ENCODE measurements around the gene TNFRSF19. TPM values are rescaled to one million over a fixed set of nuclear protein-coding genes. Genes with fewer than 3 reads are reported as not detected.

TNFRSF19 gene
- total and polyA plus RNA-seq, 7 experiments from 2014 or later: 0.10 to 0.24 TPM; not detected in 5

DNA sequence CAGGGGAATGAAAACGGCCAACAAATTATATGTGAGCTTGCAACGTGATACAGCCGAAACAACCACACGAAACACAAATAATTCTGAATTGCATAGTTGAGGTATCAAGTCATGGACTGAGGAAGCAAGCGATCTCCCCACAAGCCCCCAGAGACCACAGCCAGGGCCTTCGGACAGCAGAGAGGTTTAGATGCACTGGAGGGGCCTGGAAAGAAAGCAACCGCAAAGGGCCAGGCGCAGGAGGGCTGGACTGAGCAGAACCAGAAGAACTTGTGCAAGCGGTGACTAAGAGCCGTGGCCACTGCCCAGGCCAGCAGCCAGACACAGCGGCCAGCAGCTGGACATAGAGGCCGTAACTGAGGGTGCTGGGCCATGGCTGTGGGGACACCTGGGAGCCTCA is 131.4 kb downstream of the TNFRSF19 start:
- Mint-ChIP-seq H3K36me3 (peaks cover 0 to 4% (median 0%) of the 10 kb centered on the region in 5 donors), H3K4me1 (peaks cover under 1 to 12% (median 3%) of the 10 kb centered on the region in 7 donors), H3K4me3 (no peak overlapping the region), H3K9me3 (peaks cover 0 to 3% (median 0%) of the 10 kb centered on the region in 11 donors), H3K27ac (no peak overlapping the region), H3K27me3 (peaks cover 0 to 2% (median 0%) of the 10 kb centered on the region in 5 donors)
- ChIA-PET CTCF (no interaction called here), POLR2A (no interaction called here)
- DNase-seq (no peak), ATAC-seq (no peak)
- H3K27ac ChIP-seq (ENCODE audit: low read depth, low read length): no peak overlapping the region
- intact Hi-C loops (cut with micrococcal nuclease): no loop called here
- no peaks in the 10 kb centered on the region for H3K9me3 ChIP-seq (ENCODE audit: control insufficient read depth in 2 of 3, low read length in 3 of 3)
- H3K36me3 ChIP-seq (ENCODE audit: control insufficient read depth in 2 of 3, insufficient read depth in 3 of 3, low read length in 3 of 3): no peaks in the 10 kb centered on the region
- H3K4me1 ChIP-seq (ENCODE audit: control insufficient read depth in 2 of 2, insufficient read depth in 2 of 2, low read length in 2 of 2): peaks cover 0 to 1% of the 10 kb centered on the region in 2 donors
- H3K27me3 ChIP-seq (ENCODE audit: control insufficient read depth in 2 of 2, insufficient read depth in 2 of 2, low read length in 2 of 2): no peaks in the 10 kb centered on the region
- no peak overlapping the region for H3K4me3 ChIP-seq (ENCODE audit: low read length)

DNA sequence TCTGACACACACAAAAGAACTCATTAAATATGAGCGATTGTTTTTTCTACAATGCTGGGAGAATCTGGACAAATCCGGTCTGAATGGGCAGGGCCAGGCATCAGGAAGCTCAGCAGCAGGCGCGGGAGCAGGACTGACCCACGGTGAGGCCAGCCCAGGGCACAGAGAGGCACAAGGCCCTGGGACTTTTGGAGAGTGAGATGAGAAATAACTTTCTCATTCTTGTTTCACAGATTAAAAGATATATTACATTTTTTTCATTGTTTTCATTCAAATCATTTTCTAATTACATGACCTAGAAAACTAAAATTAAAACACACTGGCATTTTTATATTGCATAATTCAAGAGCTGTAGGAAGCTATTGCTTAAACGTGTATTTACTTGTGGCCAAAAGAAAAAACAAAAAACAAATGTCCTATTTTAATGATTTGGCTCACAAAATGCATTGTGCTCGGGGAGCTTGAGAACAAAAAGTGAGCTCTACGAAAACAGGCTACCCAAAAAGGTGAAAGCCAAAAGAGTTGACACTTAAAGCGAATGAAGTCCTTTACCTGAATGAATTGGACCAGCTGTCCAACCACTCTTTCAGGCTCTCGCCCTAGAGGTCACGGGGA is 133.1 kb downstream of the TNFRSF19 start:
- H3K4me1 ChIP-seq (ENCODE audit: control insufficient read depth in 2 of 2, insufficient read depth in 2 of 2, low read length in 2 of 2): no peaks in the 10 kb centered on the region
- no peak overlapping the region for H3K4me3 ChIP-seq (ENCODE audit: low read length)
- CTCF ChIA-PET: interaction anchor here (0.7 kb wide), 1 partner anchor 522 kb away, joined by 5 read pairs; no protein-coding TSS in a partner anchor
- Mint-ChIP-seq H3K4me3 (no peak overlapping the region), H3K27ac (no peak overlapping the region), H3K27me3 (peaks cover 0 to 2% (median 0%) of the 10 kb centered on the region in 5 donors), H3K9me3 (peaks cover 0 to 3% (median 0%) of the 10 kb centered on the region in 11 donors), H3K4me1 (peaks cover 0 to 3% (median 0%) of the 10 kb centered on the region in 7 donors), H3K36me3 (peaks cover 0 to 4% (median 0%) of the 10 kb centered on the region in 5 donors)
- no peak overlapping the region for H3K27ac ChIP-seq (ENCODE audit: low read depth, low read length)
- no peak for ATAC-seq
- H3K36me3 ChIP-seq (ENCODE audit: control insufficient read depth in 2 of 3, insufficient read depth in 3 of 3, low read length in 3 of 3): no peaks in the 10 kb centered on the region
- no peaks in the 10 kb centered on the region for H3K9me3 ChIP-seq (ENCODE audit: control insufficient read depth in 2 of 3, low read length in 3 of 3)
- no peaks in the 10 kb centered on the region for H3K27me3 ChIP-seq (ENCODE audit: control insufficient read depth in 2 of 2, insufficient read depth in 2 of 2, low read length in 2 of 2)
- POLR2A ChIA-PET: no interaction called here
- intact Hi-C loops (cut with micrococcal nuclease): no loop called here
- DNase-seq: no peak

DNA sequence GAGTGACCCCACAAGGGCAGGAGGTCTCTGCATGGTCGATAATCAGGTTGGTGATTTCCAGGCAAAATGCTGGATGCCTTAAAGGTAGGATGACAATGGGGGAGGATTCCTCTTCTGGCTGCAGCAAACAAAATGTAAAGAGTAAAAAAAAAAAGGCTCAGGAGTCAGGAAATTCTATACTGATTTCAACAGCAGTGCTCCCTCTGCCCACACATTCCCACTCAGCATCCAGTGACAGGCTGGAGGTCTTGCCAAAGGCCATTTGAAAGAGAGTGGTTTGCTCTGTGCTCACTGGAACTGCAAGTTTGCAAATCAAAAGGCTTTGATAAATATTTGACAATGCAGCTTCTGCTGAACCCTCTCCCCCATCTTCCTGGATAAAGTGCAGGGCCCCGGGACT is 135.4 kb downstream of the TNFRSF19 start:
- Histone ChIP-seq H3K27me3 (ENCODE audit: control insufficient read depth in 2 of 2, insufficient read depth in 2 of 2, low read length in 2 of 2) (no peaks in the 10 kb centered on the region), H3K36me3 (ENCODE audit: control insufficient read depth in 2 of 3, insufficient read depth in 3 of 3, low read length in 3 of 3) (no peaks in the 10 kb centered on the region), H3K4me1 (ENCODE audit: control insufficient read depth in 2 of 2, insufficient read depth in 2 of 2, low read length in 2 of 2) (no peaks in the 10 kb centered on the region), H3K9me3 (ENCODE audit: control insufficient read depth in 2 of 3, low read length in 3 of 3) (no peaks in the 10 kb centered on the region), H3K4me3 (ENCODE audit: low read length) (no peak overlapping the region), H3K27ac (ENCODE audit: low read depth, low read length) (no peak overlapping the region)
- ATAC-seq: no peak
- POLR2A ChIA-PET: no interaction called here
- Mint-ChIP-seq H3K4me1 (peaks cover 0 to 2% (median 0%) of the 10 kb centered on the region in 7 donors), H3K4me3 (no peak overlapping the region), H3K27ac (no peak overlapping the region), H3K9me3 (peaks cover 0 to under 1% (median 0%) of the 10 kb centered on the region in 11 donors), H3K27me3 (no peaks in the 10 kb centered on the region), H3K36me3 (peaks cover 0 to 2% (median 0%) of the 10 kb centered on the region in 5 donors)
- intact Hi-C loops (cut with micrococcal nuclease): loop anchor here in 1 of 2 donors (5.0 kb wide), 1 partner anchor 238 kb away; no protein-coding TSS in a partner anchor
- CTCF ChIA-PET: no interaction called here
- no peak for DNase-seq

DNA sequence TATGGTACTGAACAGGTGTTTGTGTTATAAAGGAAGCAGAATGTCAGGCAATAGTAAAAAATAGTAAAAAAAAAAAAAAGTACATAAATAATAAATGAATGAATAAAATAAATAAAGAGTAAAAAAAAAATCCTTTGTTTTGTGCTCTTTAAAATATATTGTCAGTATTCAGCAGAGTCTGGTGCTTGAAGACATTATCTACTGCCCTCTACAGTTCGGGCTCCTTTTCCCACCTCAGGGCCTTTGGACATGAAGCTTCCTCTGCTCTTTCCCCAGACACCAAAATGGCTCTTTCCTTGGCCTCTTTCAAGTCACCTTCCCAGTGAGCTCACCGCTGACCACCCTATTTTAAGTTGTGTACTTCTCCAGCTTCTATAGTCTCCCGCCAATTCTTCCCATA is 137.5 kb downstream of the TNFRSF19 start:
- Histone ChIP-seq H3K9me3 (ENCODE audit: control insufficient read depth in 2 of 3, low read length in 3 of 3) (no peaks in the 10 kb centered on the region), H3K4me3 (ENCODE audit: low read length) (no peak overlapping the region), H3K36me3 (ENCODE audit: control insufficient read depth in 2 of 3, insufficient read depth in 3 of 3, low read length in 3 of 3) (no peaks in the 10 kb centered on the region), H3K4me1 (ENCODE audit: control insufficient read depth in 2 of 2, insufficient read depth in 2 of 2, low read length in 2 of 2) (no peaks in the 10 kb centered on the region), H3K27ac (ENCODE audit: low read depth, low read length) (no peak overlapping the region), H3K27me3 (ENCODE audit: control insufficient read depth in 2 of 2, insufficient read depth in 2 of 2, low read length in 2 of 2) (no peaks in the 10 kb centered on the region)
- Mint-ChIP-seq H3K27ac (peak overlapping the region in 1 of 9 donors; percentile 6), H3K4me3 (no peak overlapping the region), H3K9me3 (peaks cover 0 to 8% (median 0%) of the 10 kb centered on the region in 11 donors), H3K36me3 (peaks cover 0 to 4% (median 0%) of the 10 kb centered on the region in 5 donors), H3K27me3 (peaks cover 0 to 3% (median 0%) of the 10 kb centered on the region in 5 donors), H3K4me1 (peaks cover 0 to 2% (median 0%) of the 10 kb centered on the region in 7 donors)
- intact Hi-C loops (cut with micrococcal nuclease): loop anchor here in 1 of 2 donors (5.0 kb wide), 1 partner anchor 240 kb away; no protein-coding TSS in a partner anchor
- no peak for DNase-seq
- CTCF ChIA-PET: interaction anchor here (1.0 kb wide), 1 partner anchor 10 kb away, joined by 3 read pairs; no protein-coding TSS in a partner anchor
- ATAC-seq: no peak
- POLR2A ChIA-PET: interaction anchor here (0.6 kb wide), 1 partner anchor 15 kb away, joined by 3 read pairs; no protein-coding TSS in a partner anchor

DNA sequence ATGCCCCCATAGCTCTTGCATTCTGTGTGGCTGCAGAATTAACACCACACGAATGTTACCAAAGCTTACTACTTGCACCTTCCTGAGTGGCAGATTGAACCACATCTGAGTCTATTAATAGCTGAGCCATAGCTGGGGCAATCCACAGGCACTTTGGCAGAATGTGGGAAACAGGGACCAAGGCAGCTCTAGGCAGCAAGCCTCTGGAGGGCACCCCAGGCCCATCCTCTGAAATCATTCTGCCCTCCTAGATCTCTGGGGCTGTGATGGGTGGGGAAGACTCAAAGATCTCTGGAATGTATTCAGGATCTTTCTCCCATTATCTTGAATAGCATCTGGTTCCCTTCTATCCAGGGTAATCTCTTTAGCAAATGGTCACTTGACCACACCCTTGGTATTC is 139.3 kb downstream of the TNFRSF19 start:
- POLR2A ChIA-PET: no interaction called here
- Histone ChIP-seq H3K27me3 (ENCODE audit: control insufficient read depth in 2 of 2, insufficient read depth in 2 of 2, low read length in 2 of 2) (no peaks in the 10 kb centered on the region), H3K4me1 (ENCODE audit: control insufficient read depth in 2 of 2, insufficient read depth in 2 of 2, low read length in 2 of 2) (no peaks in the 10 kb centered on the region), H3K27ac (ENCODE audit: low read depth, low read length) (no peak overlapping the region), H3K4me3 (ENCODE audit: low read length) (no peak overlapping the region), H3K36me3 (ENCODE audit: control insufficient read depth in 2 of 3, insufficient read depth in 3 of 3, low read length in 3 of 3) (no peaks in the 10 kb centered on the region), H3K9me3 (ENCODE audit: control insufficient read depth in 2 of 3, low read length in 3 of 3) (no peaks in the 10 kb centered on the region)
- Mint-ChIP-seq H3K27ac (no peak overlapping the region), H3K4me1 (peaks cover 0 to 2% (median 0%) of the 10 kb centered on the region in 7 donors), H3K4me3 (no peak overlapping the region), H3K27me3 (peaks cover 0 to 16% (median 8%) of the 10 kb centered on the region in 5 donors), H3K36me3 (peaks cover 0 to 4% (median 0%) of the 10 kb centered on the region in 5 donors), H3K9me3 (peaks cover 0 to 13% (median 4%) of the 10 kb centered on the region in 11 donors)
- intact Hi-C loops (cut with micrococcal nuclease): loop anchor here in 1 of 2 donors (5.0 kb wide), 1 partner anchor 242 kb away; no protein-coding TSS in a partner anchor
- ATAC-seq (no peak), DNase-seq (no peak)
- CTCF ChIA-PET: no interaction called here

DNA sequence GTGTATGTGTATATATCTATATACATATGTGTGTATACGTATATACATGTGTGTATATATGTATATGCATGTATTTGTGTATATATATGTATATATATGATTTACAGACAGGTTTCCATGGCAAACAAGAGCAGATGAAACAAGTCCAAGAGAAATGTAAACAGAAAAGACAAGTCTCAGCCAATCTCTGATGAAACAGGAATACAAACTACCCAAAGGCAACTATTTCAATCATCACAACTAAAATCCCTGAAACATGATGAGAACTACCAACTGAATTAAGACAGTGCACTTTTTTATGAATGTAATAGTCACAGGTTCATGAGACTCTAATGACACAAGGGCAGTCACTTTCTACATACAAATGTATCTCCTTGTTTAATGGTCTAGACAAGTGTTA is 140.2 kb downstream of the TNFRSF19 start:
- Mint-ChIP-seq H3K4me3 (no peak overlapping the region), H3K4me1 (peaks cover 0 to 4% (median 0%) of the 10 kb centered on the region in 7 donors), H3K27ac (no peak overlapping the region), H3K9me3 (peaks cover 0 to 13% (median 4%) of the 10 kb centered on the region in 11 donors), H3K36me3 (peaks cover 0 to 4% (median 0%) of the 10 kb centered on the region in 5 donors), H3K27me3 (peaks cover 0 to 18% (median 11%) of the 10 kb centered on the region in 5 donors)
- ATAC-seq: no peak
- Histone ChIP-seq H3K4me3 (ENCODE audit: low read length) (no peak overlapping the region), H3K9me3 (ENCODE audit: control insufficient read depth in 2 of 3, low read length in 3 of 3) (no peaks in the 10 kb centered on the region), H3K4me1 (ENCODE audit: control insufficient read depth in 2 of 2, insufficient read depth in 2 of 2, low read length in 2 of 2) (no peaks in the 10 kb centered on the region), H3K27me3 (ENCODE audit: control insufficient read depth in 2 of 2, insufficient read depth in 2 of 2, low read length in 2 of 2) (no peaks in the 10 kb centered on the region), H3K27ac (ENCODE audit: low read depth, low read length) (no peak overlapping the region), H3K36me3 (ENCODE audit: control insufficient read depth in 2 of 3, insufficient read depth in 3 of 3, low read length in 3 of 3) (no peaks in the 10 kb centered on the region)
- DNase-seq: no peak
- POLR2A ChIA-PET: no interaction called here
- intact Hi-C loops (cut with micrococcal nuclease): loop anchor here in 1 of 2 donors (10.0 kb wide), 1 partner anchor 246 kb away; no protein-coding TSS in a partner anchor
- CTCF ChIA-PET: interaction anchor here (0.6 kb wide), 1 partner anchor 305 kb away, joined by 4 read pairs; no protein-coding TSS in a partner anchor

Data from naive thymus-derived CD4-positive, alpha-beta T cell (primary cell).